SK-N-MC (cell line): ENCODE results near the gene MYO18A.

Source experiments
- EZH2 ChIP-seq: fragments of 200-600 bp; sonication (generic); IDR thresholded peaks from one replicate; pipeline ENCODE4 v1.6.1; 2017; ENCODE audit warnings: antibody characterized with exemption
- POLR2AphosphoS5 ChIP-seq: IDR thresholded peaks from 2 replicates; pipeline ENCODE4 v1.6.1; 2012; ENCODE audit warnings: mild to moderate bottlenecking, low read depth, low read length, borderline replicate concordance

DNA sequence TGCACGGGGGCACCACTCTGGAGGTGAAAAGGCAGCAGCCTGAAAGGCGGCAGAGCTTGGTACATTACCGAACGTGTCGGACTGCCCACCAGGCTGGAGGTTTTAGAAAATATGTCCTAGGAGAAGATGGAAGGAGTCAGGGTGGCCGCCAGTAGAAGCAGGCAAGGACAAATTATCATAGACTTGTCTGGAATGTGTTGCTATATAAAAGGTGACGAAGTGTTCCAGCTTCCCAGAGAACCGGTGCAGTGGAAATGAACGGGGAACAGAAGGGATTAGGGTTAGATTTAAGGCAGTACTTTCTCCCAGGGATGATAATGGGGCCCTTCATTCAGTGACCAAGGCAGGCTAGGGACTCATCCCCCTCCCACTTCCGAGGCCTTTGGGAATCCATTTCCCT is 109.9 kb downstream of the MYO18A start:
- TF ChIP-seq POLR2AphosphoS5, result no peak
- no peak for TF ChIP-seq EZH2
